Measurements from ENCODE around the gene ADGRG1.
A peak's percentile ranks its signal among the peaks of the same experiment; 100 is the strongest.
"Not testable (repeated sequence)": the region's sequence is repeated elsewhere in the genome, so short reads cannot be mapped to it uniquely, and the experiment has no call there.

ADGRG1 gene

GRCh38 chr16:57591870-57592485, 36.5 kb upstream of the ADGRG1 start:
- Histone ChIP-seq H3K9me3 (replicated peaks in 1 of 11) (peaks cover 9 to 28% (median 17%) of the 10 kb centered on the region in 11 experiments; a peak in 21 of 22 replicates), H3K27ac (peak overlapping the region in 10 of 11 experiments; percentile 10 to 86 (median 76); a peak in 18 of 22 replicates), H3K27me3 (no peaks in the 10 kb centered on the region), H3K4me3 (peak overlapping the region in 4 of 10 experiments; percentile 26 to 48 (median 44); a peak in 6 of 20 replicates), H3K36me3 (peaks cover 0 to 3% (median 0%) of the 10 kb centered on the region in 11 experiments; a peak in 1 of 22 replicates), H3K9ac (peak overlapping the region in 9 of 11 experiments; percentile 46 to 74 (median 66); a peak in 18 of 22 replicates), H3K4me1 (peaks cover 30 to 55% (median 45%) of the 10 kb centered on the region in 10 experiments), H3K4me2 (peak overlapping the region; percentile 74 to 94 (median 86)), H4K20me1 (no peaks in the 10 kb centered on the region)
- no peak for TF ChIP-seq Cebpa-rat (IDR thresholded peaks at IDR 0.05)

- Histone ChIP-seq H3K4me2 (peak overlapping the region; percentile 74 to 94 (median 86)), H3K36me3 (peaks cover 0 to 3% (median 0%) of the 10 kb centered on the region in 11 experiments; a peak in 1 of 22 replicates), H3K9ac (peak overlapping the region in 9 of 11 experiments; percentile 46 to 74 (median 66); a peak in 18 of 22 replicates), H3K27me3 (no peaks in the 10 kb centered on the region), H3K9me3 (replicated peaks in 1 of 11) (peaks cover 15 to 34% (median 23%) of the 10 kb centered on the region in 11 experiments; a peak in 21 of 22 replicates), H3K4me1 (peaks cover 30 to 55% (median 45%) of the 10 kb centered on the region in 10 experiments), H3K4me3 (peak overlapping the region in 4 of 10 experiments; percentile 26 to 48 (median 44); a peak in 5 of 20 replicates), H3K27ac (peak overlapping the region in 10 of 11 experiments; percentile 10 to 86 (median 73); a peak in 18 of 22 replicates), H4K20me1 (no peaks in the 10 kb centered on the region)
- TF ChIP-seq Cebpa-rat (IDR thresholded peaks at IDR 0.05) = no peak
Measured at GRCh38 chr16:57592591-57593003, 35.8 kb upstream of the ADGRG1 start.

- Histone ChIP-seq H3K4me2 (peak overlapping the region; percentile 74 to 94 (median 86)), H3K4me1 (peaks cover 30 to 55% (median 45%) of the 10 kb centered on the region in 10 experiments), H4K20me1 (no peaks in the 10 kb centered on the region), H3K27me3 (no peaks in the 10 kb centered on the region), H3K36me3 (peaks cover 0 to 3% (median 0%) of the 10 kb centered on the region in 11 experiments; a peak in 1 of 22 replicates), H3K9ac (peak overlapping the region in 6 of 11 experiments; percentile 34 to 74 (median 64); a peak in 8 of 22 replicates), H3K9me3 (replicated peaks in 1 of 11) (peaks cover 15 to 37% (median 26%) of the 10 kb centered on the region in 11 experiments), H3K4me3 (peak overlapping the region in 3 of 10 experiments; percentile 26 to 48 (median 48); a peak in 5 of 20 replicates), H3K27ac (peak overlapping the region in 9 of 11 experiments; percentile 64 to 86 (median 74); a peak in 18 of 22 replicates)
- TF ChIP-seq Cebpa-rat (IDR thresholded peaks at IDR 0.05) = no peak
Measured at GRCh38 chr16:57593021-57593420, 35.4 kb upstream of the ADGRG1 start.

GRCh38 chr16:57593990-57594389, 34.4 kb upstream of the ADGRG1 start:
- no peak overlapping the region for H3K4me2 ChIP-seq
- no peak overlapping the region for H3K9ac ChIP-seq
- no peaks in the 10 kb centered on the region for H4K20me1 ChIP-seq
- H3K27ac ChIP-seq = no peak overlapping the region
- TF ChIP-seq Cebpa-rat (IDR thresholded peaks at IDR 0.05) = no peak
- H3K9me3 ChIP-seq (replicated peaks in 1 of 11) = peaks cover 15 to 43% (median 36%) of the 10 kb centered on the region in 11 experiments
- no peaks in the 10 kb centered on the region for H3K27me3 ChIP-seq
- peaks cover 0 to 3% (median 0%) of the 10 kb centered on the region in 11 experiments; a peak in 1 of 22 replicates for H3K36me3 ChIP-seq
- peaks cover 30 to 46% (median 43%) of the 10 kb centered on the region in 10 experiments for H3K4me1 ChIP-seq
- no peak overlapping the region for H3K4me3 ChIP-seq

- H3K36me3 ChIP-seq = peaks cover 0 to 3% (median 0%) of the 10 kb centered on the region in 11 experiments; a peak in 1 of 22 replicates
- no peak overlapping the region for H3K27ac ChIP-seq
- H4K20me1 ChIP-seq = no peaks in the 10 kb centered on the region
- H3K4me2 ChIP-seq = no peak overlapping the region
- H3K27me3 ChIP-seq = no peaks in the 10 kb centered on the region
- peaks cover 30 to 41% (median 40%) of the 10 kb centered on the region in 10 experiments for H3K4me1 ChIP-seq
- no peak overlapping the region for H3K9ac ChIP-seq
- no peak overlapping the region for H3K4me3 ChIP-seq
- TF ChIP-seq Cebpa-rat (IDR thresholded peaks at IDR 0.05) = no peak
- peaks cover 15 to 40% (median 36%) of the 10 kb centered on the region in 11 experiments for H3K9me3 ChIP-seq (replicated peaks in 1 of 11)
Measured at GRCh38 chr16:57594531-57595031, 33.8 kb upstream of the ADGRG1 start.

- H3K27me3 ChIP-seq, H3K27ac ChIP-seq, H3K4me2 ChIP-seq, H3K36me3 ChIP-seq, H3K4me3 ChIP-seq, H4K20me1 ChIP-seq, H3K9ac ChIP-seq: not testable (repeated sequence)
- Histone ChIP-seq H3K9me3 (replicated peaks in 1 of 11) (peaks cover 15 to 40% (median 36%) of the 10 kb centered on the region in 11 experiments), H3K4me1 (peaks cover 24 to 39% (median 37%) of the 10 kb centered on the region in 10 experiments)
Measured at GRCh38 chr16:57596234-57596633, 32.2 kb upstream of the ADGRG1 start.

- peaks cover 0 to 3% (median 0%) of the 10 kb centered on the region in 11 experiments; a peak in 1 of 22 replicates for H3K36me3 ChIP-seq
- TF ChIP-seq Cebpa-rat (IDR thresholded peaks at IDR 0.05) = no peak
Measured at GRCh38 chr16:57598437-57598836, 30.0 kb upstream of the ADGRG1 start.

GRCh38 chr16:57600048-57600835, 28.2 kb upstream of the ADGRG1 start:
- Histone ChIP-seq H3K27me3 (no peaks in the 10 kb centered on the region), H3K27ac (peak overlapping the region in 1 of 11 experiments; percentile 53; a peak in 1 of 22 replicates), H3K4me2 (peak overlapping the region in 10 of 11 experiments; percentile 18 to 94 (median 68); a peak in 18 of 22 replicates), H3K4me3 (no peak overlapping the region), H3K4me1 (peaks cover 13 to 56% (median 53%) of the 10 kb centered on the region in 10 experiments), H4K20me1 (no peaks in the 10 kb centered on the region), H3K9ac (peak overlapping the region in 1 of 11 experiments; percentile 11; a peak in 1 of 22 replicates), H3K36me3 (peaks cover 0 to 3% (median 0%) of the 10 kb centered on the region in 11 experiments; a peak in 1 of 22 replicates), H3K9me3 (replicated peaks in 1 of 11) (peaks cover 15 to 38% (median 35%) of the 10 kb centered on the region in 11 experiments)
- no peak for TF ChIP-seq Cebpa-rat (IDR thresholded peaks at IDR 0.05)

More at GRCh38 chr16:57598437-57598836, 30.0 kb upstream of the ADGRG1 start:
- Histone ChIP-seq H3K4me3 (no peak overlapping the region), H3K27me3 (no peaks in the 10 kb centered on the region), H4K20me1 (no peaks in the 10 kb centered on the region), H3K4me1 (peaks cover 14 to 39% (median 37%) of the 10 kb centered on the region in 10 experiments), H3K4me2 (no peak overlapping the region), H3K9ac (no peak overlapping the region), H3K9me3 (replicated peaks in 1 of 11) (peaks cover 15 to 40% (median 36%) of the 10 kb centered on the region in 11 experiments), H3K27ac (no peak overlapping the region)
